Hypothalamus (tissue), 51 donors: ENCODE measurements around the gene LEKR1.
"Not testable (repeated sequence)": the region's sequence is repeated elsewhere in the genome, so short reads cannot be mapped to it uniquely, and the experiment has no call there.

ENCODE experiments used
- DNase-seq, 51 donors: peaks; one replicate each; lab custom pipeline; 2025; lab: John Stamatoyannopoulos, UW

LEKR1 gene

GRCh38 chr3:156803952-156804741 is 22.0 kb upstream of the LEKR1 start:
- no peak for DNase-seq

GRCh38 chr3:156806698-156807097 is 19.5 kb upstream of the LEKR1 start:
- DNase-seq = no peak

- DNase-seq = no peak
Measured at GRCh38 chr3:156808025-156808424, 18.1 kb upstream of the LEKR1 start.

GRCh38 chr3:156811089-156811862 is 14.9 kb upstream of the LEKR1 start:
- no peak for DNase-seq

- no peak for DNase-seq
Measured at GRCh38 chr3:156812521-156813335, 13.4 kb upstream of the LEKR1 start.

GRCh38 chr3:156814295-156814694 is 11.9 kb upstream of the LEKR1 start:
- no peak for DNase-seq

- DNase-seq = peak in 15 of 51 donors; percentile 13 to 55 (median 38)
Measured at GRCh38 chr3:156816091-156816793, 9.9 kb upstream of the LEKR1 start.

GRCh38 chr3:156816794-156817645 is 9.1 kb upstream of the LEKR1 start:
- peak in 48 of 51 donors; percentile 9 to 82 (median 48) for DNase-seq

- DNase-seq = no peak
Measured at GRCh38 chr3:156817646-156818272, 8.4 kb upstream of the LEKR1 start.

GRCh38 chr3:156818273-156818651 is 7.9 kb upstream of the LEKR1 start:
- DNase-seq = no peak

GRCh38 chr3:156818890-156819289 is 7.3 kb upstream of the LEKR1 start:
- DNase-seq = no peak

GRCh38 chr3:156819842-156820691 is 6.1 kb upstream of the LEKR1 start:
- DNase-seq = no peak

GRCh38 chr3:156820692-156821080 is 5.5 kb upstream of the LEKR1 start:
- no peak for DNase-seq

GRCh38 chr3:156822626-156823260 is 3.4 kb upstream of the LEKR1 start:
- not testable (repeated sequence) for DNase-seq

- DNase-seq = no peak
Measured at GRCh38 chr3:156825795-156826143, 384 bp upstream of the LEKR1 start.

- DNase-seq = peak in 2 of 51 donors; percentile 2 to 61
Measured at GRCh38 chr3:156826896-156827882, 1.0 kb downstream of the LEKR1 start.
